Ishikawa (cell line): Measurements from ENCODE around the gene KCNJ6.

Experiments used
- CEBPB ChIP-seq: IDR thresholded peaks from 2 replicates; pipeline ENCODE4 v1.6.1; 2012
- CREB1 ChIP-seq: IDR thresholded peaks from 2 replicates; pipeline ENCODE4 v1.6.1; 2012; ENCODE audit warnings: low read depth
- EGR1 ChIP-seq: IDR thresholded peaks from 2 replicates; pipeline ENCODE4 v1.6.1; 2012
- EP300 ChIP-seq: IDR thresholded peaks from 2 replicates; pipeline ENCODE4 v1.6.1; 2012; ENCODE audit warnings: borderline replicate concordance
- FOXM1 ChIP-seq: IDR thresholded peaks from 2 replicates; pipeline ENCODE4 v1.6.1; 2012; ENCODE audit warnings: low read depth, borderline replicate concordance
- NFIC ChIP-seq: IDR thresholded peaks from 2 replicates; pipeline ENCODE4 v1.6.1; 2012
- RAD21 ChIP-seq: IDR thresholded peaks from 2 replicates; pipeline ENCODE4 v1.6.1; 2012; ENCODE audit warnings: low read depth
- TAF1 ChIP-seq: IDR thresholded peaks from 2 replicates; pipeline ENCODE4 v1.6.1; 2012; ENCODE audit warnings: low read depth, mild to moderate bottlenecking
- TCF12 ChIP-seq: IDR thresholded peaks from 2 replicates; pipeline ENCODE4 v1.6.1; 2012; ENCODE audit warnings: low read depth
- TEAD4 ChIP-seq: IDR thresholded peaks from 2 replicates; pipeline ENCODE4 v1.6.1; 2012
- YY1 ChIP-seq: IDR thresholded peaks from 2 replicates; pipeline ENCODE4 v1.6.1; 2012; ENCODE audit warnings: low read depth
- ZBTB7A ChIP-seq: IDR thresholded peaks from 2 replicates; pipeline ENCODE4 v1.6.1; 2012; ENCODE audit warnings: low read depth
- TF ChIP-seq, protein P1 (sequence below): IDR thresholded peaks from 2 replicates; pipeline ENCODE4 v1.6.1; 2012
- TF ChIP-seq, protein P2 (sequence below): IDR thresholded peaks from 2 replicates; pipeline ENCODE4 v1.6.1; 2012
- TF ChIP-seq, protein P3 (sequence below): IDR thresholded peaks from 2 replicates; pipeline ENCODE4 v1.6.1; 2012; ENCODE audit warnings: low read depth, mild to moderate bottlenecking

KCNJ6 gene

DNA sequence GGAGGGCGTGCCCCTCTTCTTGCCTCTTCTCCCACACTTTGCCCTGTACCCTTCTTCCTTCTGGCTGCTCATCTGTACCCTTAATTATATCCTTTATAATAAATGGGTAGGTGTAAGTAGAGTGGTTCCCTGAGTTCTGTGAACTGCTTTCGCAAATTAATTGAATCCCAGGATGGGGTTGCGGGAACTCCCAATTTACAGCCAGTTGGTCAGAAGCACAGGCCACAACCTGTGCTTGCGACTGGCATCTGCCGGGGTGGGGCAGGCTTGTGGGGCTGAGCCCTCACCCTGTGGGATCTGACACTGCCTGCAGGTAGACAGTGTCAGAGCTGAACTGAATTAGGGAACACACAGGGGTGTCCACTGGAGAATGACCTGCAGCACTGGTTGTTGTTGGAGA is 244.9 kb downstream of the KCNJ6 start:
- TF ChIP-seq, protein P1, sequence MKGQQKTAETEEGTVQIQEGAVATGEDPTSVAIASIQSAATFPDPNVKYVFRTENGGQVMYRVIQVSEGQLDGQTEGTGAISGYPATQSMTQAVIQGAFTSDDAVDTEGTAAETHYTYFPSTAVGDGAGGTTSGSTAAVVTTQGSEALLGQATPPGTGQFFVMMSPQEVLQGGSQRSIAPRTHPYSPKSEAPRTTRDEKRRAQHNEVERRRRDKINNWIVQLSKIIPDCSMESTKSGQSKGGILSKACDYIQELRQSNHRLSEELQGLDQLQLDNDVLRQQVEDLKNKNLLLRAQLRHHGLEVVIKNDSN, result no peak
- TF ChIP-seq EP300, result no peak
- no peak for TF ChIP-seq FOXM1
- TF ChIP-seq CEBPB, result no peak
- no peak for TF ChIP-seq EGR1
- TF ChIP-seq CREB1, result no peak
- TF ChIP-seq TCF12, result no peak

DNA sequence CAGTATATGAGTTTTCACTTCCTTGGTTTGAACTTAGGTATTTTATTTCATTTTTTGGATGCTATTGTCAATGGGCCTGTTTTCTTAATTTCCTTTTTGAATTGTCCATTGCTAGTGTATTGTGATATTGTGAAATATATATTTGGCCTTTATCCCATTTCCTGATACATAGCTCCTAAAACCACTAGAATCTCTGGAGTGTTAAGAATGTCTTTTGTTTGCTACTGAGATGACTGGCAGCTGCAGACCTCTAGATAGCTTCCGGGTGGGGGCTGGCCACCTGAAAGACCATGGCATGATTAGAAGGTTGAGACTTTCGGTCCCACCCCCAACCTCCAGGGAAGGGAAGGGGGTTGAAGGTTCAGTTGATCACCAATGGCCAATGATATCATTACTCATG is 245.4 kb downstream of the KCNJ6 start:
- TF ChIP-seq EP300, result no peak
- TF ChIP-seq EGR1, result no peak
- no peak for TF ChIP-seq FOXM1
- no peak for TF ChIP-seq ZBTB7A
- TF ChIP-seq, protein P2, sequence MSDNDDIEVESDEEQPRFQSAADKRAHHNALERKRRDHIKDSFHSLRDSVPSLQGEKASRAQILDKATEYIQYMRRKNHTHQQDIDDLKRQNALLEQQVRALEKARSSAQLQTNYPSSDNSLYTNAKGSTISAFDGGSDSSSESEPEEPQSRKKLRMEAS, result no peak
- TF ChIP-seq CREB1, result no peak
- TF ChIP-seq, protein P1, result no peak
- no peak for TF ChIP-seq CEBPB
- TF ChIP-seq TCF12, result no peak
- TF ChIP-seq TEAD4, result no peak
- TF ChIP-seq, protein P3, sequence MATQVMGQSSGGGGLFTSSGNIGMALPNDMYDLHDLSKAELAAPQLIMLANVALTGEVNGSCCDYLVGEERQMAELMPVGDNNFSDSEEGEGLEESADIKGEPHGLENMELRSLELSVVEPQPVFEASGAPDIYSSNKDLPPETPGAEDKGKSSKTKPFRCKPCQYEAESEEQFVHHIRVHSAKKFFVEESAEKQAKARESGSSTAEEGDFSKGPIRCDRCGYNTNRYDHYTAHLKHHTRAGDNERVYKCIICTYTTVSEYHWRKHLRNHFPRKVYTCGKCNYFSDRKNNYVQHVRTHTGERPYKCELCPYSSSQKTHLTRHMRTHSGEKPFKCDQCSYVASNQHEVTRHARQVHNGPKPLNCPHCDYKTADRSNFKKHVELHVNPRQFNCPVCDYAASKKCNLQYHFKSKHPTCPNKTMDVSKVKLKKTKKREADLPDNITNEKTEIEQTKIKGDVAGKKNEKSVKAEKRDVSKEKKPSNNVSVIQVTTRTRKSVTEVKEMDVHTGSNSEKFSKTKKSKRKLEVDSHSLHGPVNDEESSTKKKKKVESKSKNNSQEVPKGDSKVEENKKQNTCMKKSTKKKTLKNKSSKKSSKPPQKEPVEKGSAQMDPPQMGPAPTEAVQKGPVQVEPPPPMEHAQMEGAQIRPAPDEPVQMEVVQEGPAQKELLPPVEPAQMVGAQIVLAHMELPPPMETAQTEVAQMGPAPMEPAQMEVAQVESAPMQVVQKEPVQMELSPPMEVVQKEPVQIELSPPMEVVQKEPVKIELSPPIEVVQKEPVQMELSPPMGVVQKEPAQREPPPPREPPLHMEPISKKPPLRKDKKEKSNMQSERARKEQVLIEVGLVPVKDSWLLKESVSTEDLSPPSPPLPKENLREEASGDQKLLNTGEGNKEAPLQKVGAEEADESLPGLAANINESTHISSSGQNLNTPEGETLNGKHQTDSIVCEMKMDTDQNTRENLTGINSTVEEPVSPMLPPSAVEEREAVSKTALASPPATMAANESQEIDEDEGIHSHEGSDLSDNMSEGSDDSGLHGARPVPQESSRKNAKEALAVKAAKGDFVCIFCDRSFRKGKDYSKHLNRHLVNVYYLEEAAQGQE, result no peak
- no peak for TF ChIP-seq TAF1
- TF ChIP-seq NFIC, result no peak
- TF ChIP-seq RAD21, result no peak

DNA sequence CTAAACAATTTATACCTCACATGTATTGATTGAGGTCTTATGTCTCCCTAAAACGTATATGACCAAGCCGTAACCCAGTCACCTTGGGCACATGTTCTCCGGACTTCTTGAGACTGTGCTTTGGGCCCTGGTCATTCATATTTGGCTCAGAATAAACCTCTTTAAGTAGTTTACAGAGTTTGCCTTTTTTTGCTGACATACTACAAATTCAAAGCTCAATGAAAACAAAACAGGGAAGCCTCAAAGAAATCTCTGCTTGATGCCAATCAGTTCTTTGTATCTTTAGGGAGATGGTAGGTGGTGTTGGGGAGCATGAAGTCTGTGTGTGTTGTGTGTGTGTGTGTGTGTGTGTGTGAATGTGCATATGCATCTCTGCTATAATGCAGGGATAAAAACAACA is 247.0 kb downstream of the KCNJ6 start:
- TF ChIP-seq TEAD4, result no peak
- TF ChIP-seq, protein P2, result no peak

DNA sequence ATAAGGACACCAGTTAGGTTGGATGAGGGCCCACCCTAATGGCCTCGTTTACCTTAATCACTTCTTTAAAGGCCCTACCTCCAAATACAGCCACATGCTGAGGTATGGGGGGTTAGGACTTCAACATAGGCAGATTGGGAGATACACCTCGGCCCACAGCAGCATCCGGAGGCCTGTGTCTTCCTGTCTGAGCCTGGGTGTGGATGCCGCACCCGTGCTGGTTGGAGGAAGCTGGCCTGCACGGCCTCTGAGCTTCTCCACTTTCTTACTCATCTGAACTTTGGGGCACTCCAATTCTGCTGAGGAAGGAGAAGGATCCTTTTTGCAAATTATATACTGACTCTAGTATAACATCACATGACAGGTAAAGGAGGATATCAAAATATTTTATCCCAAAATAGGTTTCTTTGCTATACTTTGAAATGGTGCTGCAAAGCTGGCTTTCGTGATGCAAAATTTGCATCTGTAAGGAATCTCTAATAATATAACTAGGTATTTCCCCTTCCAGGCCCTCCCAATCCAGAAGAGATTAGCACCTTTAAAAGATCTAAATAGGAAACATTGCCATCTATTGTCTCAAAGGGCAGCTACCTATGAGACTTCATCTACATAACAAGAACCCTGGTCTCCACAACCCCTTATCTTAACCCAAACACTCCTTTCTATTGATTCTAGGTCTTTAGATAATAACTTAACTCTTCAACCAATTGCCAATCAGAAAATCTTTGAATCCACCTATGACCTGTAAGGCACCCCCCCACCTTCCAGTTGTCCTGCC is 247.6 kb downstream of the KCNJ6 start:
- no peak for TF ChIP-seq CREB1
- TF ChIP-seq EGR1, result no peak
- TF ChIP-seq YY1, result no peak
- no peak for TF ChIP-seq TCF12
- TF ChIP-seq FOXM1, result no peak
- TF ChIP-seq ZBTB7A, result no peak
- TF ChIP-seq, protein P1, result no peak
- TF ChIP-seq, protein P3, result no peak
- TF ChIP-seq CEBPB, result no peak
- no peak for TF ChIP-seq TEAD4
- TF ChIP-seq, protein P2, result no peak
- TF ChIP-seq TAF1, result no peak
- TF ChIP-seq RAD21, result no peak

DNA sequence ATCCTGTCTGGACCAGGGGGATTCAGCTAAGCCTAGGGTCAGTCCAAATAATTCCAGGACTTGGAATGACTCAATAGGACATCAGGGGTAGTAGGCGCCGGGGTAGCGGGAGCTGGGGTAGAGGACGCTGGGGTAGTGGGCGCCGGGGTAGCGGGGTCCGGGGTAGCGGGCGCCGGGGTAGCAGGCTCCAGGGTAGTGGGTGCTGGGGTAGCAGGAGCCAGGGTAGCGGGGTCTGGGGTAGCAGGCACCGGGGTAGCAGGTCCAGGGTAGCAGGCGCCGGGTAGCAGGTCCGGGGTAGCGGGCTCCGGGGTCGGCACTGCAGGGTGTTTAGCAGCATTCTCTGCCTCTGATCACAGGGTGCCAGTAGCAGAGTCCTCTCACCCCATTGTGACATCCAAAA is 248.9 kb downstream of the KCNJ6 start:
- no peak for TF ChIP-seq ZBTB7A
- TF ChIP-seq, protein P1, result no peak
- TF ChIP-seq, protein P3, result no peak
- TF ChIP-seq FOXM1, result no peak
- TF ChIP-seq CEBPB, result no peak
- no peak for TF ChIP-seq EP300
- TF ChIP-seq CREB1, result no peak
- no peak for TF ChIP-seq RAD21
- TF ChIP-seq, protein P2, result no peak
- no peak for TF ChIP-seq TCF12
